Transverse colon (tissue), 3 donors: ENCODE measurements around the gene MPST.

Experiments used
- EP300 ChIP-seq: sonication (generic); formaldehyde crosslinking; IDR thresholded peaks from one replicate; pipeline ENCODE4 v1.6.1; 2017; ENCODE audit warnings: antibody characterized with exemption, low read depth
- TF ChIP-seq, protein P1 (sequence below), 5 experiments: fragments of 200-600 bp in 3 of 5; fragments of 450-650 bp in 2 of 5; sonication (generic) in 3 of 5; IDR thresholded peaks; 1 replicate in 2 of 5; 2 replicates in 3 of 5; pipeline ENCODE4 v1.5.1; 2016 to 2017; ENCODE audit warnings: antibody characterized with exemption in 5 of 5, inconsistent platforms in 3 of 5, mild to moderate bottlenecking in 2 of 5, moderate library complexity in 1 of 5

DNA sequence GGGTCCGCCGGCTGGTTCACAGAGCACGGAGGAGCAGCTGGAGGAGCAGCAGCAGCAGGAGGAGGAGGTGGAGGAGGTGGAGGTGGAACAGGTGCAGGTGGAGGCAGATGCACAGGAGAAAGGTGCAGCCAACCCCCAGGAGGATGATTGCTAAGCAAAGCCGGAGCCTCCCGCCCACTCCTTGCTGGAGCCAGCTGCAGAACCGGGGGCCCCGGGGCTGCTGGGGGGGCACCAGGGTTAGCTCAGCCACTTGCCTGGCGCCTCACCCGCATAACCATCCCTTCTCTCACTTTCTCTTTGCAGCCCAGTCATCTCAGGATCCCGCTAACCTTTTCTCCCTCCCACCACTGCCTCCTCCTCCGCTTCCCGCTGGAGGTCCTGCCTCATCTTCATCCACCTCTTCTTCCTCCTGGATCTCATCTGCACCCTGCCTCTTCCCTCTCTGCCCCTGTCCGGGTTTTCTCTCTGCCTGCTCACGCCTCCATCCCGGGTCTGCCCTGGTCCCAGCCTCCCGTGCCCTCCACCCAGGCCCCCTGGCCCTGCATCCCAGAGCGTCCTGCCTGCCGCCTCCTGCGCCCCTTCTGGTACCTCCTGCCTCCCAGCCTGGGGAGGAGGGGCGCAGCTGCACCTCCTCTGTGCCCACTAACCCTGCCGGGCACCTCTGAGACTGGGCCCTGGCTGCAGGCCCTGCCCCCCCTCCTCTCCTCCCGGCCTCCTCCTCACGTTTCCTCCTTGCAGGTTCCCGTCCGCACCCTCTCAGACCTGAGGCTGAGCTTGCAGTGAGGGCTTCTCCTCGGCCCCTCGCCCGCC lies 41.5 kb downstream of the MPST start:
- TF ChIP-seq, protein P1, sequence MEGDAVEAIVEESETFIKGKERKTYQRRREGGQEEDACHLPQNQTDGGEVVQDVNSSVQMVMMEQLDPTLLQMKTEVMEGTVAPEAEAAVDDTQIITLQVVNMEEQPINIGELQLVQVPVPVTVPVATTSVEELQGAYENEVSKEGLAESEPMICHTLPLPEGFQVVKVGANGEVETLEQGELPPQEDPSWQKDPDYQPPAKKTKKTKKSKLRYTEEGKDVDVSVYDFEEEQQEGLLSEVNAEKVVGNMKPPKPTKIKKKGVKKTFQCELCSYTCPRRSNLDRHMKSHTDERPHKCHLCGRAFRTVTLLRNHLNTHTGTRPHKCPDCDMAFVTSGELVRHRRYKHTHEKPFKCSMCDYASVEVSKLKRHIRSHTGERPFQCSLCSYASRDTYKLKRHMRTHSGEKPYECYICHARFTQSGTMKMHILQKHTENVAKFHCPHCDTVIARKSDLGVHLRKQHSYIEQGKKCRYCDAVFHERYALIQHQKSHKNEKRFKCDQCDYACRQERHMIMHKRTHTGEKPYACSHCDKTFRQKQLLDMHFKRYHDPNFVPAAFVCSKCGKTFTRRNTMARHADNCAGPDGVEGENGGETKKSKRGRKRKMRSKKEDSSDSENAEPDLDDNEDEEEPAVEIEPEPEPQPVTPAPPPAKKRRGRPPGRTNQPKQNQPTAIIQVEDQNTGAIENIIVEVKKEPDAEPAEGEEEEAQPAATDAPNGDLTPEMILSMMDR (IDR thresholded peaks at IDR 0.05), result no peak
- no peak for TF ChIP-seq EP300
